ENCODE data around the gene SPATA32. TPM values are rescaled to one million over a fixed set of nuclear protein-coding genes. Genes with fewer than 3 reads are reported as not detected.
"Not testable (repeated sequence)": the region's sequence is repeated elsewhere in the genome, so short reads cannot be mapped to it uniquely, and the experiment has no call there.

The SPATA32 gene
- total RNA-seq, 1 experiment from 2014 or later = 0.81 TPM

GRCh38 chr17:45302649-45303173 lies 40.8 kb upstream of the SPATA32 start:
- H3K36me3 Mint-ChIP-seq (ENCODE audit: insufficient read depth in 1 of 3, low read depth in 3 of 3) = peaks cover 0 to 3% (median 2%) of the 10 kb centered on the region in 3 experiments; a peak in 3 of 7 replicates
- Histone ChIP-seq H3K9ac (ENCODE audit: extremely low read depth, insufficient read length, low read length) (no peak overlapping the region), H3K4ac (ENCODE audit: low read depth, low read length) (no peak overlapping the region), H3K14ac (ENCODE audit: insufficient read depth, low read length) (no peak overlapping the region), H2BK15ac (ENCODE audit: low read depth, low read length) (no peak overlapping the region), H2BK12ac (ENCODE audit: insufficient read length, low read depth, low read length) (no peak overlapping the region), H2BK120ac (ENCODE audit: low read depth, low read length, poor library complexity, severe bottlenecking) (no peak overlapping the region), H3K23ac (ENCODE audit: insufficient read length, low read depth, low read length) (no peak overlapping the region), H4K8ac (replicated peaks; ENCODE audit: insufficient read length, low read depth, low read length) (no peak overlapping the region), H4K5ac (ENCODE audit: insufficient read length, low read depth, low read length) (no peak overlapping the region), H3K27ac (ENCODE audit: insufficient read length, low read depth, low read length) (no peak overlapping the region), H3K4me2 (ENCODE audit: insufficient read depth, insufficient read length, low read length) (no peak overlapping the region), H3K79me1 (ENCODE audit: insufficient read depth, low read depth, low read length, poor library complexity, severe bottlenecking) (no peaks in the 10 kb centered on the region), H3K9me3 (ENCODE audit: control insufficient read depth, low read depth, low read length) (no peaks in the 10 kb centered on the region), H3K27me3 (ENCODE audit: insufficient read depth, low read length) (no peaks in the 10 kb centered on the region), H2AK5ac (ENCODE audit: insufficient read length, low read length) (no peak overlapping the region), H3K56ac (ENCODE audit: insufficient read length, low read depth, low read length) (no peak overlapping the region), H2BK5ac (ENCODE audit: insufficient read length, low read length) (no peak overlapping the region), H3K4me1 (ENCODE audit: insufficient read depth, low read length) (no peaks in the 10 kb centered on the region), H4K20me1 (ENCODE audit: control insufficient read depth, insufficient read depth, insufficient read length) (no peaks in the 10 kb centered on the region), H3K79me2 (ENCODE audit: insufficient read depth, low read length) (no peaks in the 10 kb centered on the region; the same call in 1 of the 2 replicates), H3K23me2 (ENCODE audit: insufficient read length, low read depth, low read length, poor library complexity, severe bottlenecking) (peaks cover 2% of the 10 kb centered on the region), H2BK20ac (ENCODE audit: low read depth, low read length, poor library complexity, severe bottlenecking) (no peak overlapping the region), H4K91ac (ENCODE audit: insufficient read length, low read depth, low read length) (no peak overlapping the region), H2AFZ (ENCODE audit: low read length) (no peak overlapping the region), H3T11ph (ENCODE audit: low read length) (no peak overlapping the region), H3K18ac (ENCODE audit: insufficient read length, low read depth, low read length) (no peak overlapping the region)
- no peak overlapping the region for H3K4me3 Mint-ChIP-seq
- no peak for TF ChIP-seq CTCF (conservative IDR thresholded peaks at IDR 0.05)
- H3K27me3 Mint-ChIP-seq (ENCODE audit: low read depth) = no peaks in the 10 kb centered on the region
- H3K9me3 Mint-ChIP-seq = no peaks in the 10 kb centered on the region
- DNase-seq = no peak
- WGBS (ENCODE audit: extremely low coverage, insufficient read length, low lambda C conversion rate) = no CpG with 5 or more reads among the region's 10 CpGs
- peak overlapping the region in 1 of 3 experiments; percentile 75; a peak in 2 of 7 replicates for H3K27ac Mint-ChIP-seq
- peaks cover 12 to 13% of the 10 kb centered on the region in 2 experiments; a peak in 3 of 4 replicates for H3K4me1 Mint-ChIP-seq

DNA sequence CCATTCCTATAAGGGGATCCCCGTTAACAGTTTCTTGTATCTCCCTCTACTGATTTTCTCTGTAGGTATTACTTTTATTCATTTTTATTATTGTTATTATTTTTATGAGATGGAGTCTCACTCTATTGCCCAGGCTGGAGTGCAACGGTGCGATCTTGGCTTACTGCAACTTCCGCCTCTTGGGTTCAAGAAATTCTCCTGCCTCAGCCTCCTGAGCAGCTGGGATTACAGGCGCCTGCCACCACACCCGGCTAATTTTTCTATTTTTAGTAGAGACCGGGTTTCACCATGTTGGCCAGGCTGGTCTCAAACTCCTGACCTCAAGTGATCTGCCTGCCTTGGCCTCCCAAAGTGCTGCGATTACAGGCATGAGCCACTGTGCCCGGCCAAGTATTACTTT lies 40.3 kb upstream of the SPATA32 start:
- not testable (repeated sequence) for H2BK12ac ChIP-seq (ENCODE audit: insufficient read length, low read depth, low read length); H3K23ac ChIP-seq (ENCODE audit: insufficient read length, low read depth, low read length); H3K27ac ChIP-seq (ENCODE audit: insufficient read length, low read depth, low read length); H3K56ac ChIP-seq (ENCODE audit: insufficient read length, low read depth, low read length); H3K79me2 ChIP-seq (ENCODE audit: insufficient read depth, low read length); H3K4me1 Mint-ChIP-seq; H2BK5ac ChIP-seq (ENCODE audit: insufficient read length, low read length); H3T11ph ChIP-seq (ENCODE audit: low read length); H4K20me1 ChIP-seq (ENCODE audit: control insufficient read depth, insufficient read depth, insufficient read length); H3K18ac ChIP-seq (ENCODE audit: insufficient read length, low read depth, low read length); H3K4me3 Mint-ChIP-seq; H2AFZ ChIP-seq (ENCODE audit: low read length); H2AK5ac ChIP-seq (ENCODE audit: insufficient read length, low read length); DNase-seq; H4K8ac ChIP-seq (replicated peaks; ENCODE audit: insufficient read length, low read depth, low read length); H4K5ac ChIP-seq (ENCODE audit: insufficient read length, low read depth, low read length); H3K4me1 ChIP-seq (ENCODE audit: insufficient read depth, low read length); H2BK20ac ChIP-seq (ENCODE audit: low read depth, low read length, poor library complexity, severe bottlenecking); H3K23me2 ChIP-seq (ENCODE audit: insufficient read length, low read depth, low read length, poor library complexity, severe bottlenecking); H3K4ac ChIP-seq (ENCODE audit: low read depth, low read length); H3K9ac ChIP-seq (ENCODE audit: extremely low read depth, insufficient read length, low read length); H2BK15ac ChIP-seq (ENCODE audit: low read depth, low read length); H3K79me1 ChIP-seq (ENCODE audit: insufficient read depth, low read depth, low read length, poor library complexity, severe bottlenecking); H3K27ac Mint-ChIP-seq; H3K9me3 ChIP-seq (ENCODE audit: control insufficient read depth, low read depth, low read length); H3K36me3 Mint-ChIP-seq (ENCODE audit: insufficient read depth in 1 of 3, low read depth in 3 of 3); H4K91ac ChIP-seq (ENCODE audit: insufficient read length, low read depth, low read length); H3K9me3 Mint-ChIP-seq; H3K27me3 ChIP-seq (ENCODE audit: insufficient read depth, low read length); H3K4me2 ChIP-seq (ENCODE audit: insufficient read depth, insufficient read length, low read length); H2BK120ac ChIP-seq (ENCODE audit: low read depth, low read length, poor library complexity, severe bottlenecking); H3K27me3 Mint-ChIP-seq (ENCODE audit: low read depth); H3K14ac ChIP-seq (ENCODE audit: insufficient read depth, low read length)
- no CpG with 5 or more reads among the region's 9 CpGs for WGBS (ENCODE audit: extremely low coverage, insufficient read length, low lambda C conversion rate)
